LHCN-M2 (cell line): Measurements from ENCODE around the gene P3H3. TPM values are rescaled to one million over a fixed set of nuclear protein-coding genes. Genes with fewer than 3 reads are reported as not detected.
"Not testable (repeated sequence)": the region's sequence is repeated elsewhere in the genome, so short reads cannot be mapped to it uniquely, and the experiment has no call there.

Experiments
- DNase-seq: peaks from one replicate; pipeline ENCODE4 v3.0.0-alpha.2; 2012; ENCODE audit warnings: low read depth
- total RNA-seq: library from RNA; depleted of rRNA; stranded (reverse); fragments of >200 nt; gene quantifications from 2 replicates; pipeline ENCODE4 v1.2.3, GENCODE V29; 2014

Gene P3H3
- total RNA-seq, 1 experiment from 2014 or later: 47.6 TPM

DNA sequence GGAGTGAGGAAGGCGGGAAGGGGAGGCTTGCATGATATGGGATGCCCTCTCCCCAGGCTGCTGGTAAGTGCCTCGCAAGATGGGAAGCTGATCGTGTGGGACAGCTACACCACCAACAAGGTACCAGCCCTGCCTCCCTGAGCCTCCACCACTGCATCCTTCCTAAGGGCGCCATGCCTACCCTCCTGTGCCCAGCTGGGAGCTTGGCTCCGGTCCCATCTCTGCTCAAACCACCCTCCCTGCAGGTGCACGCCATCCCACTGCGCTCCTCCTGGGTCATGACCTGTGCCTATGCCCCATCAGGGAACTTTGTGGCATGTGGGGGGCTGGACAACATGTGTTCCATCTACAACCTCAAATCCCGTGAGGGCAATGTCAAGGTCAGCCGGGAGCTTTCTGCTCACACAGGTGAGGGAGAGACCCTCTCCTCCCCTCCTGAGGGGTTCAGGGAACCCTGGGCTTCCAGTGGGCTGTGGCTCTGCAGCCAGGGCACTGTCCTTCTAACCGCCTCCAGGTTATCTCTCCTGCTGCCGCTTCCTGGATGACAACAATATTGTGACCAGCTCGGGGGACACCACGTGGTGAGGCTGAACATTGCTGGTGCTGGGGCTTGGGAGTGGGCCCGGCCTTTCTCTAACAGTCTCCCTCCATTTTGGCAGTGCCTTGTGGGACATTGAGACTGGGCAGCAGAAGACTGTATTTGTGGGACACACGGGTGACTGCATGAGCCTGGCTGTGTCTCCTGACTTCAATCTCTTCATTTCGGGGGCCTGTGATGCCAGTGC is 15.1 kb downstream of the P3H3 start:
- no peak for DNase-seq

DNA sequence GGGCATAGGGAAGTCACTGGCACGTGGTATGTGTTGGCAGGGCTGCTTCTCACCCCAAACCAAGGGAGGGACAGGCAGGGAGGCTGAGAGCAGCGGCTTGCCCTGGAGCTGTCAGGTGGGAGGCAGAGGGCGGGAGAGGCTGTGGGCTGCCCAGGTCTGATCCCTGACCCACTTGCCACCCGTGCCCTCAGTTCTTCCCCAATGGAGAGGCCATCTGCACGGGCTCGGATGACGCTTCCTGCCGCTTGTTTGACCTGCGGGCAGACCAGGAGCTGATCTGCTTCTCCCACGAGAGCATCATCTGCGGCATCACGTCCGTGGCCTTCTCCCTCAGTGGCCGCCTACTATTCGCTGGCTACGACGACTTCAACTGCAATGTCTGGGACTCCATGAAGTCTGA is 17.2 kb downstream of the P3H3 start:
- no peak for DNase-seq

GRCh38 chr12:6846316-6846869 is 18.2 kb downstream of the P3H3 start:
- DNase-seq: no peak

- DNase-seq: no peak
Observed at GRCh38 chr12:6847676-6848075, 19.5 kb downstream of the P3H3 start.

GRCh38 chr12:6849427-6849826 is 21.2 kb downstream of the P3H3 start:
- no peak for DNase-seq

DNA sequence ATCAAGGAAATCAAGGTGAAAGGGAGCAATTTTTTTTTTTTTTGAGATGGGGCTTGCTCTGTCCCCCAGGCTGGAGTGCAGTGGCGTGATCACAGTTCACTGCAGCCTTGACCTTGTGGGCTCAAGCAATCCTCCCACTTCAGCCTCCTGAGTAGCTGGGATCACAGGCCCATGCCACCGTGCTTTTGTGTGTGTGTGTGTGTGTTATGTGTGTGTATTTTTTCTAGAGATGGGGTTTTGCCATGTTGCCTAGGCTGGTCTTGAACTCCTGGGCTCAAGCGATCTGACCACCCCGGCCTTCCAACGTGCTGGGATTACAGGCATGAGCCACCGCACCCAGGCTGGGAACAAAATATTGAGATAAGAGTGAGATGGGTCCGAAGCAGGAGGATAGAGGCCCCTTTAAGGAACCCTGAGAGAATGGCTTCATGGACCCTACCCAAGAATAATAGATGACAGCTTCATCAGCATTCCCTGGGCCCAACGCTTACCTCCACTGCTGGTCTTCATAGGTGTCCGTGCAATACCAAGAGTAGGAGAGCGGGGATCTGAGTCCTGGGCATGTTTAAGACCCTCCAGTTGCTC is 21.9 kb downstream of the P3H3 start:
- no peak for DNase-seq

- no peak for DNase-seq
Observed at GRCh38 chr12:6850796-6851152, 22.6 kb downstream of the P3H3 start.

DNA sequence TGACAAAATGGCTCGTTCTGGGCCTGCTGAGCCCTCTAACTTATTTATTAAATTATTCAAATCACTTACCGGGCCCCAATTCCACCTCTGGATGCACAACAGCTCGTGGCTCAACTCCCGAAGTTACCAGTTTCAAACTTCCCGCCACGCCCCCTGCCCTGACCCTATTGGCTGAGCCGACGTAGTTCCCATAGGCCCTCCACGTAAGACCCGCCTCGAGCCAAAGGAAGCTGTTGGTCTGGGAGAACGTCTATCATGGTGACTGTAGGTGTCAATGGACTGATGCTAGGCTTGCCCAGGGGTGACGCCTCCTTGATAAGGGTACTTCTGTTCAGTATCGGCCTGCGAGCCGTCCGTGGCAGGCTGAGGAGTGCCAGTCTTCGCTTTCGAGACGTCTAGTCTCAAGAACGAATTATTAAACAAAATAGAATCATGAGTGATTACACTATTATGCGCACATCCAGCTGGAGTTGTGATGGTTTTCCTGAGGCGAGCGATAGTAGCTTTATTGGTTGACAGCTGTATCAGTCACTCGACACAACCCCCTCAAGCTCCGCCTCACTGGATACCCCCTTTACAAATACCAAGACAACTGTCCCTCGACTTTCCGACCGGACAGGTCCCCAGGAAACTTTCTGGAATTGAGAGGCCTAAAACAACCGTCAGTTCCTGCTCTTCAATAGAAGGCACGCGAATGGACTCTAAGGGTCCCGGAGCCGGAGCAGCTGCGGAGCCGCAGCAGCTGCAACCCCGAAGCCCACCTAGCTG is 23.1 kb downstream of the P3H3 start, which contains the start of gene CDCA3:
Gene CDCA3, minus strand, starts transcription at position 134 of the 768 bp plus-strand sequence. CDS start 334 bp downstream, outside the sequence.
- DNase-seq: peak; percentile 99

GRCh38 chr12:6851921-6852650 is 23.9 kb downstream of the P3H3 start, which contains the start of gene USP5:
Gene USP5 (plus strand): TSS chr12:6852150. CDS start chr12:6852180, 30 bp downstream.
- peak; percentile 100 for DNase-seq

GRCh38 chr12:6852651-6853354 is 24.6 kb downstream of the P3H3 start:
- DNase-seq: peak; percentile 74

DNA sequence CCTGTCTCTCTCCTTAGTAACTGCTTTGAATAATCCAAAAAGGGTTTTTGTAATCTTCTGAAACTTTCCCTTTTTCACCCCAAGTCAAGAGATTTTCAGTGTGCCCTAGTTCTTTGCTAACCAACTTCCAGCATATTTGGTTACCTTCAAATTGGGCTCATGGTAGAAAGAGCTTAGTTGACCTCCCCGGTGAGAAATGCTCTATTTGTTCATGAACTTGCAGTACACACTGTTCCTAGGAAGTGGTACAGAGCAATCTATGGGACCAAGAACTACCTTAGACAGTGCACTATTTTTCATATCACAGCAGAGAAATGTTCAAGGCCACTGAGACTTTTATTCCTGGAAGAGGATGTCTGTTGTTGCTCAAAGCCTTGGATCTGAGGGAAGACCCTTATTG is 25.4 kb downstream of the P3H3 start:
- DNase-seq: no peak

DNA sequence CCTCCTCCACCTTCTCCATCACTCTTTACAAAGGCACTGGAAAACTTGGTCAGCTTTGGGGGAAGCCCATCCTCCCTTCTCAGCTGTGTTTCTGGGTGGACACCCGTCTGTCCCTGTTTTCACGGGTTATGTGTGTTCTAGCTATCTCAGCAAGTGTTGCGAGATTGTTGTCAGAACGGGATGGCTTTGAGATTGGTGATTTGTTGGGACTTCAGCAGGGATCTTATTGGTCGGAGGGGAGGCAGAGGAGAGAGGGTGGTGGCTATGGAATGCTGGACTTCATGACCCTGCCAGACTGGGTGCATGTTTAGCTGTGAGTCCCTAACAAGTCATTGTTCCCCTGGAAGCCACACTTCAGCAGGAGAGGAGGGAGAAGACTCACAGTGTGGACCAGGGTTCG is 25.8 kb downstream of the P3H3 start:
- DNase-seq: no peak

GRCh38 chr12:6855322-6855721 is 27.1 kb downstream of the P3H3 start:
- no peak for DNase-seq

GRCh38 chr12:6858799-6859198 is 30.6 kb downstream of the P3H3 start:
- DNase-seq: no peak

GRCh38 chr12:6860116-6860515 is 31.9 kb downstream of the P3H3 start:
- no peak for DNase-seq

DNA sequence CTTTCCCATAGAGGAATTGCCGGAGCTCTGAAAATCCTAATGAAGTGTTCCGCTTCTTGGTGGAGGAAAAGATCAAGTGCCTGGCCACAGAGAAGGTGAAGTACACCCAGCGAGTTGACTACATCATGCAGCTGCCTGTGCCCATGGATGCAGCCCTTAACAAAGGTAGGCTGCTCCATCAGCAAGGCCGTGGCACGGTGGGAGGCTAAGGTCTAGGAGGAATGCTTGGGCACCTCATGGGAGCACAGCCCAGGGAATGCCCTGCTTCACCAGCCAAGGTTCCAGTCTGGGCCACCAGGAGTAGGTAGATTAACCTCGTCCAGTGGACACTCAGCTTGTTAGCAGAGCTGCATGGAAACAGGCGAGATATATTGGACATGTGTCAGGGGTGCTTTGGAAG is 32.7 kb downstream of the P3H3 start:
- no peak for DNase-seq

DNA sequence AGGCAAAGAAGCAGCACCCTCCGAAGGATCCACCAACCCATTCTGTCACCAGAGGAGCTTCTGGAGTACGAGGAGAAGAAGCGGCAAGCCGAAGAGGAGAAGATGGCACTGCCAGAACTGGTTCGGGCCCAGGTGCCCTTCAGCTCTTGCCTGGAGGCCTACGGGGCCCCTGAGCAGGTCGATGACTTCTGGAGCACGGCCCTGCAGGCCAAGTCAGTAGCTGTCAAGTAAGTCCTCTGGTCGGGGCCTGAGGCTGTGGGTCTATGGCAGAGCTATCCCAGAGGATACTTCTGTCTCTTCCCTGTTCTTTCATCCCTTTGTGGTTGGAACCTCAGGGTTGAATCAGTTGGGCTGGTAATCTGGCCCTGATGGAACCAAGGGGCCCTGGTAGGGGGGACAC is 33.2 kb downstream of the P3H3 start:
- no peak for DNase-seq

DNA sequence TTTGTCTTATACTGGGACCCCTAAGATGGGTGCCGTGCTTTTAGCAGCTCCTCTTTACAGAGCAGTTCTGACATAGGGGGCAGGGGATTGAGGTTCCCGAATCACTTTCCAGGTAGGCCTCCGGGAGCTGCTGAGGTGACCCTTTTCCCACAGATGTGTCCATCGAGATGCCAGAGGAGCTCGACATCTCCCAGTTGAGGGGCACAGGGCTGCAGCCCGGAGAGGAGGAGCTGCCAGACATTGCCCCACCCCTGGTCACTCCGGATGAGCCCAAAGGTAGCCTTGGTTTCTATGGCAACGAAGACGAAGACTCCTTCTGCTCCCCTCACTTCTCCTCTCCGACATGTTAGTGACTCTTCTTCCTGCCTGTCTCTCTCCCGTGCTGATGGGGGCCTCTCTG is 34.8 kb downstream of the P3H3 start:
- DNase-seq: no peak

DNA sequence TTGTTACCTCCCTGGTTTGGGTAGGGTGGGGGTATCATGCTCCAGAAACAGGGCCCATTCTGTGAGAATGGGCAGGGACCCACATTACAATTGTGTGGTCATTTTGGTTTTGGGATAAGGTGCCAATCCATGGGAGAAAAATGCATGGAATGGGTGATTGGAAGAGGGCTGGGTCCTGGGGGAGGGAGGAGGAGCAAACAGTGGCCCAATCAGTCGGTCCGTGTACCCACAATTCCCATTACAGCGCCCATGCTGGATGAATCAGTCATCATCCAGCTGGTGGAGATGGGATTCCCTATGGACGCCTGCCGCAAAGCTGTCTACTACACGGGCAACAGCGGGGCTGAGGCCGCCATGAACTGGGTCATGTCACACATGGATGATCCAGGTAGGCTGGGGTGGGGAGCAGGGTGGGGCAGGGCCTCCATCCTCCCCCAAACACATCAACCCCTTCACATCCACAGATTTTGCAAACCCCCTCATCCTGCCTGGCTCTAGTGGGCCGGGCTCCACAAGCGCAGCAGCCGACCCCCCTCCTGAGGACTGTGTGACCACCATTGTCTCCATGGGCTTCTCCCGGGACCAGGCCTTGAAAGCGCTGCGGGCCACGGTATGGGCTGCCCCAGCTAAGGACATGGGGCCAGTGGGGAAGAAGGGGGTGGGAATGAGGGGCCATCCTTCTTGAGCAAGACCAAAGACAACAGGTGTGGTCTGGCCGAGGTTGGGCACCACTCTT is 35.5 kb downstream of the P3H3 start:
- DNase-seq: peak; percentile 46

GRCh38 chr12:6865307-6865706 is 37.1 kb downstream of the P3H3 start:
- DNase-seq: not testable (repeated sequence)
